Kidney (tissue), 14 donors: ENCODE data around the gene NDUFS8. TPM values are rescaled to one million over a fixed set of nuclear protein-coding genes. Genes with fewer than 3 reads are reported as not detected.
A peak's percentile ranks its signal among the peaks of the same experiment; 100 is the strongest.

Experiments used
- DNase-seq, 5 donors: peaks; one replicate each; pipeline ENCODE4 v3.0.0-alpha.2; 2013 to 2020
- FAIRE-seq: peaks from 2 replicates; lab custom pipeline; 2012; peaks lifted over from hg19 to GRCh38; lab: Jason Lieb, UNC
- H3K27ac ChIP-seq, 2 donors: one replicate each; pipeline ENCODE4 v1.7.0; 2013; ENCODE audit warnings: low read depth in 2 of 2, low read length in 2 of 2, inconsistent platforms in 1 of 2
- H3K27me3 ChIP-seq: one replicate; pipeline ENCODE4 v1.7.1; 2013; ENCODE audit warnings: low read length, inconsistent platforms; ENCODE audit not compliant: control insufficient read depth, insufficient read depth
- H3K36me3 ChIP-seq, 3 donors: one replicate each; pipeline versions ENCODE4 v1.7.0 to v1.7.1; 2013; ENCODE audit warnings: low read length in 3 of 3, control low read depth in 1 of 3, inconsistent platforms in 1 of 3; ENCODE audit not compliant: insufficient read depth in 3 of 3, control insufficient read depth in 2 of 3
- H3K4me1 ChIP-seq, 3 donors: one replicate each; pipeline versions ENCODE4 v1.7.0 to v1.7.1; 2013; ENCODE audit warnings: low read length in 3 of 3, inconsistent platforms in 1 of 3, low read depth in 1 of 3; ENCODE audit not compliant: control insufficient read depth in 2 of 3, insufficient read depth in 2 of 3
- H3K4me3 ChIP-seq, 3 donors: one replicate each; pipeline versions ENCODE4 v1.7.0 to v1.8.1; 2013; ENCODE audit warnings: low read length in 3 of 3, control low read depth in 1 of 3, inconsistent platforms in 1 of 3
- H3K9ac ChIP-seq, 3 donors: one replicate each; pipeline versions ENCODE4 v1.7.0 to v1.7.1; 2013; ENCODE audit warnings: low read length in 3 of 3, control low read depth in 1 of 3, inconsistent platforms in 1 of 3
- H3K9me3 ChIP-seq, 3 donors: one replicate each; pipeline versions ENCODE4 v1.7.0 to v1.7.1; 2013; ENCODE audit warnings: low read length in 3 of 3, control low read depth in 1 of 3, inconsistent platforms in 1 of 3; ENCODE audit not compliant: control insufficient read depth in 2 of 3, insufficient read depth in 1 of 3
- CTCF ChIP-seq: IDR thresholded peaks from 3 replicates; pipeline ENCODE4 v1.5.1; 2012; ENCODE audit warnings: mild to moderate bottlenecking, moderate library complexity, borderline replicate concordance; ENCODE audit not compliant: insufficient read depth; ENCODE audit errors: extremely low read depth
- intact Hi-C: fragments of 100-400 bp; cut with DNase I; formaldehyde crosslinking; loops from one replicate; pipeline ENCODE4 v1.11.1; 2022
- polyA plus RNA-seq: library from polyadenylated mRNA; stranded (reverse); fragments of 350-450 nt; fragmentation: Illumina TruSeq; extraction: RNeasy Lipid Tissue Mini Kit (QIAGEN cat#74804); gene quantifications from one replicate; pipeline ENCODE4 v1.2.3, GENCODE V29; 2014; ENCODE audit warnings: low read depth, low replicate concordance; ENCODE audit not compliant: insufficient read depth
- total RNA-seq: library from RNA; stranded (reverse); fragmentation: NEBNext Ultra II Directional; extraction: Animal tissue kit (Norgen Biotek cat#: 25700); gene quantifications from one replicate; pipeline ENCODE4 v1.2.1, GENCODE V29; 2021
- donor health status: control.
- donor health status: control.
- donor health status: control.
- donor health status: control.
- donor health status: control.
- donor health status: DM: yes; HTN: yes; CAD: no.
- donor health status: Normal renal cell carcinoma (clear cell type).

The NDUFS8 gene
- total and polyA plus RNA-seq, 2 donors from 2014 or later = 144 to 472 TPM

GRCh38 chr11:67999704-68000103, 30.8 kb upstream of the NDUFS8 start:
- peak in 2 of 5 donors; percentile 24 to 35 for DNase-seq
- H3K4me1 ChIP-seq = peaks cover 0 to 5% (median 0%) of the 10 kb centered on the region in 3 donors
- no peaks in the 10 kb centered on the region for H3K36me3 ChIP-seq
- H3K27ac ChIP-seq = no peak overlapping the region
- H3K9ac ChIP-seq = no peak overlapping the region
- intact Hi-C loops = no loop called here
- no peak for TF ChIP-seq CTCF
- H3K9me3 ChIP-seq = no peaks in the 10 kb centered on the region
- no peaks in the 10 kb centered on the region for H3K27me3 ChIP-seq
- no peak overlapping the region for H3K4me3 ChIP-seq
- FAIRE-seq = no peak

GRCh38 chr11:68002575-68002937, 27.9 kb upstream of the NDUFS8 start:
- no peaks in the 10 kb centered on the region for H3K9me3 ChIP-seq
- H3K4me3 ChIP-seq = no peak overlapping the region
- TF ChIP-seq CTCF = no peak
- intact Hi-C loops = no loop called here
- H3K27ac ChIP-seq = no peak overlapping the region
- DNase-seq (peak in 2 of 5 donors; percentile 49 to 63), FAIRE-seq (no peak)
- H3K9ac ChIP-seq = no peak overlapping the region
- no peaks in the 10 kb centered on the region for H3K36me3 ChIP-seq
- no peaks in the 10 kb centered on the region for H3K27me3 ChIP-seq
- H3K4me1 ChIP-seq = peaks cover 0 to 5% (median 0%) of the 10 kb centered on the region in 3 donors

GRCh38 chr11:68002938-68003845, 27.3 kb upstream of the NDUFS8 start:
- H3K9ac ChIP-seq = no peak overlapping the region
- peaks cover 0 to 5% (median 0%) of the 10 kb centered on the region in 3 donors for H3K4me1 ChIP-seq
- no peaks in the 10 kb centered on the region for H3K27me3 ChIP-seq
- no peak for FAIRE-seq
- no peaks in the 10 kb centered on the region for H3K36me3 ChIP-seq
- intact Hi-C loops = no loop called here
- TF ChIP-seq CTCF = no peak
- H3K27ac ChIP-seq = no peak overlapping the region
- peak overlapping the region in 2 of 3 donors; percentile 14 to 54 for H3K4me3 ChIP-seq
- DNase-seq = peak in 3 of 5 donors; percentile 44 to 89 (median 74)
- no peaks in the 10 kb centered on the region for H3K9me3 ChIP-seq
